ENCODE data around the gene CD5L. TPM values are rescaled to one million over a fixed set of nuclear protein-coding genes. Genes with fewer than 3 reads are reported as not detected.

The CD5L gene
- total and polyA plus RNA-seq, 4 donors, result 7.9 to 124 (median 35.4) TPM

Small RNA genes within 50 kb of the gene (small RNA-seq; reads per million reads assigned to genes)
- not detected for gene MRPS21P2

Other genes starting within 250 kb of the CD5L start
- gene FCRL4, start 243.7 kb downstream of the CD5L start, total RNA-seq, result not detected
- gene FCRL4, start 243.7 kb downstream of the CD5L start, polyA plus RNA-seq, result not detected
- gene FCRL3, start 141.0 kb downstream of the CD5L start, total RNA-seq, result under 1 TPM; 0.42 to 0.59 TPM
- under 1 TPM; 0.16 to 0.72 TPM for gene FCRL3, start 141.0 kb downstream of the CD5L start, polyA plus RNA-seq
- gene FCRL2, start 64.7 kb downstream of the CD5L start, total RNA-seq, result under 1 TPM; 0.08 to 0.23 TPM
- under 1 TPM in 1 of 2 donors, not detected in 1; 0.43 TPM for gene FCRL2, start 64.7 kb downstream of the CD5L start, polyA plus RNA-seq
- under 1 TPM; 0.50 to 0.84 TPM for gene FCRL1, start 21.7 kb downstream of the CD5L start, total RNA-seq
- gene FCRL1, start 21.7 kb downstream of the CD5L start, polyA plus RNA-seq, result under 1 TPM; 0.02 to 0.47 TPM
- gene KIRREL1, start 151.8 kb upstream of the CD5L start, total RNA-seq, result 1 to 10 TPM; 3.6 to 6.0 TPM
- 1 to 10 TPM in 1 of 2 donors, under 1 TPM in 1; 0.82 to 2.6 TPM for gene KIRREL1, start 151.8 kb upstream of the CD5L start, polyA plus RNA-seq